ENCODE results near the gene RBBP6. TPM values are rescaled to one million over a fixed set of nuclear protein-coding genes. Genes with fewer than 3 reads are reported as not detected.

Gene RBBP6
- total RNA-seq, 1 experiment from 2014 or later = 54.8 TPM

- Mint-ChIP-seq H3K4me1 (peaks cover 0 to 4% of the 10 kb centered on the region in 2 experiments; a peak in 1 of 4 replicates), H3K27me3 (ENCODE audit: low read depth) (peaks cover 6% of the 10 kb centered on the region), H3K27ac (no peak overlapping the region), H3K36me3 (ENCODE audit: insufficient read depth in 1 of 3, low read depth in 3 of 3) (no peaks in the 10 kb centered on the region), H3K9me3 (no peaks in the 10 kb centered on the region), H3K4me3 (no peak overlapping the region)
- Histone ChIP-seq H2BK20ac (ENCODE audit: low read depth, low read length, poor library complexity, severe bottlenecking) (no peak overlapping the region), H3K79me2 (ENCODE audit: insufficient read depth, low read length) (no peaks in the 10 kb centered on the region), H2BK12ac (ENCODE audit: insufficient read length, low read depth, low read length) (no peak overlapping the region), H3K79me1 (ENCODE audit: insufficient read depth, low read depth, low read length, poor library complexity, severe bottlenecking) (no peaks in the 10 kb centered on the region), H3K56ac (ENCODE audit: insufficient read length, low read depth, low read length) (no peak overlapping the region), H3K23ac (ENCODE audit: insufficient read length, low read depth, low read length) (no peak overlapping the region), H4K20me1 (ENCODE audit: control insufficient read depth, insufficient read depth, insufficient read length) (no peaks in the 10 kb centered on the region), H4K5ac (ENCODE audit: insufficient read length, low read depth, low read length) (no peak overlapping the region), H3K4me1 (ENCODE audit: insufficient read depth, low read length) (no peaks in the 10 kb centered on the region), H3K9me3 (ENCODE audit: control insufficient read depth, low read depth, low read length) (no peaks in the 10 kb centered on the region), H3K27me3 (ENCODE audit: insufficient read depth, low read length) (no peaks in the 10 kb centered on the region), H4K91ac (ENCODE audit: insufficient read length, low read depth, low read length) (no peak overlapping the region), H3K23me2 (ENCODE audit: insufficient read length, low read depth, low read length, poor library complexity, severe bottlenecking) (no peaks in the 10 kb centered on the region), H3K4ac (ENCODE audit: low read depth, low read length) (no peak overlapping the region), H2BK15ac (ENCODE audit: low read depth, low read length) (no peak overlapping the region), H2AFZ (ENCODE audit: low read length) (no peak overlapping the region), H3K27ac (ENCODE audit: insufficient read length, low read depth, low read length) (no peak overlapping the region), H3K9ac (ENCODE audit: extremely low read depth, insufficient read length, low read length) (no peak overlapping the region), H2AK5ac (ENCODE audit: insufficient read length, low read length) (no peak overlapping the region), H2BK120ac (ENCODE audit: low read depth, low read length, poor library complexity, severe bottlenecking) (no peak overlapping the region), H4K8ac (replicated peaks; ENCODE audit: insufficient read length, low read depth, low read length) (no peak overlapping the region), H3K18ac (ENCODE audit: insufficient read length, low read depth, low read length) (no peak overlapping the region), H3T11ph (ENCODE audit: low read length) (no peak overlapping the region), H2BK5ac (ENCODE audit: insufficient read length, low read length) (no peak overlapping the region), H3K14ac (ENCODE audit: insufficient read depth, low read length) (no peak overlapping the region), H3K4me2 (ENCODE audit: insufficient read depth, insufficient read length, low read length) (no peak overlapping the region)
- TF ChIP-seq CTCF (conservative IDR thresholded peaks at IDR 0.05) = no peak
- DNase-seq = peak; percentile 14
- no CpG with 5 or more reads among the region's 13 CpGs for WGBS (ENCODE audit: extremely low coverage, insufficient read length, low lambda C conversion rate)
These were observed 16.6 kb upstream of the RBBP6 start for GRCh38 chr16:24522751-24523150.

All from H9 (cell line).